Ishikawa (cell line): ENCODE results near the gene GPD2.

Experiments
- CEBPB ChIP-seq: IDR thresholded peaks from 2 replicates; pipeline ENCODE4 v1.6.1; 2012
- CREB1 ChIP-seq: IDR thresholded peaks from 2 replicates; pipeline ENCODE4 v1.6.1; 2012; ENCODE audit warnings: low read depth
- EGR1 ChIP-seq: IDR thresholded peaks from 2 replicates; pipeline ENCODE4 v1.6.1; 2012
- EP300 ChIP-seq: IDR thresholded peaks from 2 replicates; pipeline ENCODE4 v1.6.1; 2012; ENCODE audit warnings: borderline replicate concordance
- FOXM1 ChIP-seq: IDR thresholded peaks from 2 replicates; pipeline ENCODE4 v1.6.1; 2012; ENCODE audit warnings: low read depth, borderline replicate concordance
- NFIC ChIP-seq: IDR thresholded peaks from 2 replicates; pipeline ENCODE4 v1.6.1; 2012
- RAD21 ChIP-seq: IDR thresholded peaks from 2 replicates; pipeline ENCODE4 v1.6.1; 2012; ENCODE audit warnings: low read depth
- TAF1 ChIP-seq: IDR thresholded peaks from 2 replicates; pipeline ENCODE4 v1.6.1; 2012; ENCODE audit warnings: low read depth, mild to moderate bottlenecking
- TCF12 ChIP-seq: IDR thresholded peaks from 2 replicates; pipeline ENCODE4 v1.6.1; 2012; ENCODE audit warnings: low read depth
- TEAD4 ChIP-seq: IDR thresholded peaks from 2 replicates; pipeline ENCODE4 v1.6.1; 2012
- YY1 ChIP-seq: IDR thresholded peaks from 2 replicates; pipeline ENCODE4 v1.6.1; 2012; ENCODE audit warnings: low read depth
- ZBTB7A ChIP-seq: IDR thresholded peaks from 2 replicates; pipeline ENCODE4 v1.6.1; 2012; ENCODE audit warnings: low read depth
- TF ChIP-seq, protein P1 (sequence below): IDR thresholded peaks from 2 replicates; pipeline ENCODE4 v1.6.1; 2012
- TF ChIP-seq, protein P2 (sequence below): IDR thresholded peaks from 2 replicates; pipeline ENCODE4 v1.6.1; 2012; ENCODE audit warnings: low read depth, mild to moderate bottlenecking
- TF ChIP-seq, protein P3 (sequence below): IDR thresholded peaks from 2 replicates; pipeline ENCODE4 v1.6.1; 2012

The GPD2 gene

GRCh38 chr2:156457523-156458517, 21.6 kb downstream of the GPD2 start:
- TF ChIP-seq EGR1 (no peak), CEBPB (no peak), CREB1 (no peak), FOXM1 (no peak), ZBTB7A (no peak), NFIC (no peak), TEAD4 (no peak), EP300 (no peak), RAD21 (no peak)
- TF ChIP-seq, protein P1, sequence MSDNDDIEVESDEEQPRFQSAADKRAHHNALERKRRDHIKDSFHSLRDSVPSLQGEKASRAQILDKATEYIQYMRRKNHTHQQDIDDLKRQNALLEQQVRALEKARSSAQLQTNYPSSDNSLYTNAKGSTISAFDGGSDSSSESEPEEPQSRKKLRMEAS: no peak
- TF ChIP-seq, protein P2, sequence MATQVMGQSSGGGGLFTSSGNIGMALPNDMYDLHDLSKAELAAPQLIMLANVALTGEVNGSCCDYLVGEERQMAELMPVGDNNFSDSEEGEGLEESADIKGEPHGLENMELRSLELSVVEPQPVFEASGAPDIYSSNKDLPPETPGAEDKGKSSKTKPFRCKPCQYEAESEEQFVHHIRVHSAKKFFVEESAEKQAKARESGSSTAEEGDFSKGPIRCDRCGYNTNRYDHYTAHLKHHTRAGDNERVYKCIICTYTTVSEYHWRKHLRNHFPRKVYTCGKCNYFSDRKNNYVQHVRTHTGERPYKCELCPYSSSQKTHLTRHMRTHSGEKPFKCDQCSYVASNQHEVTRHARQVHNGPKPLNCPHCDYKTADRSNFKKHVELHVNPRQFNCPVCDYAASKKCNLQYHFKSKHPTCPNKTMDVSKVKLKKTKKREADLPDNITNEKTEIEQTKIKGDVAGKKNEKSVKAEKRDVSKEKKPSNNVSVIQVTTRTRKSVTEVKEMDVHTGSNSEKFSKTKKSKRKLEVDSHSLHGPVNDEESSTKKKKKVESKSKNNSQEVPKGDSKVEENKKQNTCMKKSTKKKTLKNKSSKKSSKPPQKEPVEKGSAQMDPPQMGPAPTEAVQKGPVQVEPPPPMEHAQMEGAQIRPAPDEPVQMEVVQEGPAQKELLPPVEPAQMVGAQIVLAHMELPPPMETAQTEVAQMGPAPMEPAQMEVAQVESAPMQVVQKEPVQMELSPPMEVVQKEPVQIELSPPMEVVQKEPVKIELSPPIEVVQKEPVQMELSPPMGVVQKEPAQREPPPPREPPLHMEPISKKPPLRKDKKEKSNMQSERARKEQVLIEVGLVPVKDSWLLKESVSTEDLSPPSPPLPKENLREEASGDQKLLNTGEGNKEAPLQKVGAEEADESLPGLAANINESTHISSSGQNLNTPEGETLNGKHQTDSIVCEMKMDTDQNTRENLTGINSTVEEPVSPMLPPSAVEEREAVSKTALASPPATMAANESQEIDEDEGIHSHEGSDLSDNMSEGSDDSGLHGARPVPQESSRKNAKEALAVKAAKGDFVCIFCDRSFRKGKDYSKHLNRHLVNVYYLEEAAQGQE: no peak
- TF ChIP-seq, protein P3, sequence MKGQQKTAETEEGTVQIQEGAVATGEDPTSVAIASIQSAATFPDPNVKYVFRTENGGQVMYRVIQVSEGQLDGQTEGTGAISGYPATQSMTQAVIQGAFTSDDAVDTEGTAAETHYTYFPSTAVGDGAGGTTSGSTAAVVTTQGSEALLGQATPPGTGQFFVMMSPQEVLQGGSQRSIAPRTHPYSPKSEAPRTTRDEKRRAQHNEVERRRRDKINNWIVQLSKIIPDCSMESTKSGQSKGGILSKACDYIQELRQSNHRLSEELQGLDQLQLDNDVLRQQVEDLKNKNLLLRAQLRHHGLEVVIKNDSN: no peak

DNA sequence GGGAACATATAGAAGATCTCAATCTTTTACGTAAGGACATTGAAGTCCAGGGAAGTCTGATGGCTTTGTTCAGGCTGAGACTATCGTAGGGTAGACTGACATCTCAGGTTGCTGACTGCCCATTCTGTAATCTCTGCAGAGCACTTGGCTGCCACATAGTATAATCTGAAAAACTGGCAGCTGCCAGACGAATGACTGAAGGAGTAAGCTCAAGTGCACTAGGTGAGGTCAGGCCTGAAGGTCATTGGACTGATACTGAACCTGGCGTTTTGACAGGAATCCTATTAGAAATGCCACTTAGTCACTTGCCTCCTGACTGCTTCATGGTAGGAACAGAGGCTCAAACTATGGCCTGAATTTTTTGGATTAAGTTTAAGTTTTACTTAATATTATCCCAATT, 23.5 kb downstream of the GPD2 start:
- TF ChIP-seq CEBPB: no peak
- no peak for TF ChIP-seq TCF12
- TF ChIP-seq ZBTB7A: no peak
- TF ChIP-seq, protein P2: no peak
- TF ChIP-seq NFIC: no peak
- TF ChIP-seq EP300: no peak
- no peak for TF ChIP-seq YY1
- no peak for TF ChIP-seq TEAD4

DNA sequence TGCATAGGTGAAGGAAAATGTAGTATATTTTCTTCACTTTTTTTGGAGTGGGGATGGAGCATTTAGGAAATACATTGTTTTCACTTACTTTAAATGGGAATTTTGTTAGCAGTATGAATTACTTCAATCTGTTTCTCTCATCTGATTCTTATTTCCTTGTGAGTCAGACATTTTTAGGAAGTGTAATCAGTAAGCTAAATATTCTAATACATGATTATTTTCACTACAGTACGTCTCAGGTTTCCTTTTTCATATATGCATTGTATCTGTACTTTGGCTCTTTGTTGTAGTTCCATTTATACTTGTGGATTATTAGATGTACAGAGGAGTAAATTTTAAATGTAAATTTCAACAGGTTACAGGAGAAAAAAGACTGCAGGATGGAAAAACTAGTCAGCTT, 27.9 kb downstream of the GPD2 start:
- no peak for TF ChIP-seq ZBTB7A

DNA sequence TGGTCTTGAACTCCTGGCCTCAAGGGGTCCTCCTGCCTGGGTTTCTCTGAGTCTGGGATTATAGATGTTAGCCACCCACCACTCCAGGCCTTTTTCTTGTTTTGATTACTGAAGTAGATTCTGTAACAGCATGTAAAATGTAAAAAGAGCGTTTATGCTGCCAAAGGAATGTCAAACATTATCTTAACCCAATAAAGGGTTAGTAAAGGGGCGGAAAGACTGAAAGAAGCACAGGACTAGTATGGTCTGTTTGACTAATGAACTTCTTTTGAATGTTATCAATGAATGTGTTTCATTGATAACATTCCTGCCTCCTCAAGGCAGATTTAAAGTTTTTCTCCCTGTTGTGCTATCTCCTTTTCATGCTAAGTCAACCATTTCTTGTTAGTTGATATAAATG, 29.4 kb downstream of the GPD2 start:
- no peak for TF ChIP-seq CEBPB
- TF ChIP-seq, protein P2: no peak
- no peak for TF ChIP-seq ZBTB7A
- TF ChIP-seq YY1: no peak
- TF ChIP-seq, protein P1: no peak
- no peak for TF ChIP-seq FOXM1
- no peak for TF ChIP-seq NFIC
- TF ChIP-seq CREB1: no peak
- TF ChIP-seq TAF1: no peak

DNA sequence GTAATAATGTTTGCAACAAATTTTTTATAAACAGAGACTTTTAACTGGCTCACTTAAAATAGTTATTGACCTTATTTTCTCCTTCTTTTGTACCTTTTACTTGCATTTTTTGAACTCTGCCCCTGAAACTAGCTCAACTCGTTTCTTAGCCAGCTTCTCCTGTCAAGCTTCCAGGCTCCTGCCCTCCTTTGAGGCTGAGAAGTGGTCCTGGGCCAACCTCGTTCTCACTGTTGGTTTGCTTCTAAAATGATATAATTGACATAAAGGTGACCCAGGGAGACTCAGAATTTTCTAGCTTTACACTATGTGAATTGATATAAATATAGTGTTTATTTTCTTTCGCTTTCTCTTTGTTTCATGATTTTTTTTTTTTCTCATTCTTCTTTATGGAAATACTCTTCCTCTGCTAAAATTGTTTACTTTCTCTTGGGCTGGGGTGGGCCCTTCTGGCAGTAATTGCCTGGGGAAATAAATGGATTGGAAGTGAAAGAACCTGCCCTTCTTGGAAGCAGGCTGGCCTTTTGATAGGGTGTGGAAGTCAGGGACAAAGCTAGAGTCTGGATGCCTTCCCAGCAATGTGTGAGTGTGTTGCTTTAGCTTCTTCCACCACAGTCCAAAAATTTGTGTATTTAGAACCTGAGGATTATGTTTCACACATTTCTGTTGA, 30.7 kb downstream of the GPD2 start:
- no peak for TF ChIP-seq TEAD4
- TF ChIP-seq FOXM1: no peak
- TF ChIP-seq, protein P1: no peak
- no peak for TF ChIP-seq CEBPB
- TF ChIP-seq TAF1: no peak
- TF ChIP-seq CREB1: no peak
- TF ChIP-seq TCF12: no peak
- TF ChIP-seq EGR1: no peak
